K562 (cell line): ENCODE measurements around the gene ERO1B. TPM values are rescaled to one million over a fixed set of nuclear protein-coding genes. Genes with fewer than 3 reads are reported as not detected.
A peak's percentile ranks its signal among the peaks of the same experiment; 100 is the strongest.

Source experiments
- DPF2 ChIP-seq: fragments of 450-650 bp; IDR thresholded peaks from 2 replicates; pipeline ENCODE4 v1.6.1; 2016
- HNRNPLL ChIP-seq: fragments of 200-400 bp; formaldehyde crosslinking; IDR thresholded peaks from 2 replicates; pipeline ENCODE4 v1.6.1; 2017; ENCODE audit warnings: low read length, low read depth, mild to moderate bottlenecking; ENCODE audit not compliant: poor library complexity, severe bottlenecking
- IRF2 ChIP-seq: sonication (generic); formaldehyde crosslinking; IDR thresholded peaks from 2 replicates; pipeline ENCODE4 v1.8.1; 2022; ENCODE audit warnings: mild to moderate bottlenecking, missing genetic modification reagents
- KLF6 ChIP-seq: fragments of 250-450 bp; sonication (Bioruptor Pico); IDR thresholded peaks from 2 replicates; pipeline ENCODE4 v1.4.0; 2020; ENCODE audit warnings: mild to moderate bottlenecking, moderate library complexity, borderline replicate concordance
- NFXL1 ChIP-seq: fragments of 450-650 bp; formaldehyde crosslinking; IDR thresholded peaks from 2 replicates; pipeline ENCODE4 v1.4.0; 2021; ENCODE audit warnings: mild to moderate bottlenecking
- PCBP2 ChIP-seq: fragments of 200-400 bp; formaldehyde crosslinking; IDR thresholded peaks from 2 replicates; pipeline ENCODE4 v1.6.1; 2018; ENCODE audit warnings: low read length, low read depth, mild to moderate bottlenecking, moderate library complexity; ENCODE audit not compliant: poor library complexity, severe bottlenecking
- POLR2AphosphoS2 ChIP-seq: IDR thresholded peaks from 2 replicates; pipeline ENCODE4 v1.6.1; 2012; ENCODE audit warnings: low read length, improper control_type of control experiment
- STAG1 ChIP-seq: sonication (generic); formaldehyde crosslinking; IDR thresholded peaks from 2 replicates; pipeline ENCODE4 v1.5.0; 2020; ENCODE audit warnings: missing genetic modification reagents, borderline replicate concordance
- ZBTB7A ChIP-seq: IDR thresholded peaks from 2 replicates; pipeline ENCODE4 v1.6.1; 2011; ENCODE audit warnings: low read depth, mild to moderate bottlenecking, low read length, moderate library complexity, borderline replicate concordance; ENCODE audit not compliant: control insufficient read depth
- ZNF445 ChIP-seq: fragments of 250-450 bp; sonication (Bioruptor Pico); IDR thresholded peaks from 2 replicates; pipeline ENCODE4 v1.4.0; 2020; ENCODE audit warnings: low read depth, mild to moderate bottlenecking, moderate library complexity
- ZNF584 ChIP-seq: fragments of 200-800 bp; sonication (Bioruptor generic); IDR thresholded peaks from 2 replicates; pipeline ENCODE4 v1.6.1; 2016; ENCODE audit warnings: low read depth, mild to moderate bottlenecking, missing genetic modification characterization, missing compliant biosample characterization
- polyA plus RNA-seq, 8 experiments: library from polyadenylated mRNA; depleted of rRNA in 4 of 8; stranded (reverse) in 5 of 8; unstranded in 3 of 8; fragments of >200 nt; fragmentation: Nextera tagmentation in 2 of 8; fragmentation: Illumina TruSeq in 1 of 8; extraction: Ambion mirVana in 2 of 8; extraction: Trizol in 1 of 8; gene quantifications; 2 replicates each; pipeline versions ENCODE4 v1.2.1 to v1.2.3, GENCODE V29; 2011 to 2014; ENCODE audit warnings: inconsistent platforms in 1 of 8, missing spikeins in 1 of 8
- total RNA-seq, 7 experiments: library from RNA; depleted of rRNA in 6 of 7; stranded (reverse); fragments of >200 nt in 6 of 7; fragmentation: Illumina TruSeq in 2 of 7; extraction: Trizol in 2 of 7; gene quantifications; 2 replicates each; pipeline versions ENCODE4 v1.2.1 to v1.2.3, GENCODE V29; 2011 to 2021; ENCODE audit warnings: low replicate concordance in 1 of 7
- TF ChIP-seq, protein P1 (sequence below): fragments of 450-650 bp; IDR thresholded peaks from 2 replicates; pipeline ENCODE4 v1.6.1; 2017; ENCODE audit warnings: mild to moderate bottlenecking, moderate library complexity
- TF ChIP-seq, protein P2 (sequence below), 3 experiments: fragments of 200-800 bp in 1 of 3; fragments of 250-450 bp in 1 of 3; fragments of 450-650 bp in 1 of 3; sonication (Bioruptor Pico) in 1 of 3; sonication (Bioruptor generic) in 1 of 3; formaldehyde crosslinking in 1 of 3; IDR thresholded peaks; 2 replicates each; pipeline versions ENCODE4 v1.6.1 to v1.8.0; 2016 to 2022; ENCODE audit warnings: mild to moderate bottlenecking in 2 of 3, missing genetic modification characterization in 2 of 3, missing compliant biosample characterization in 1 of 3, moderate library complexity in 1 of 3
- TF ChIP-seq, protein P3 (sequence below), 2 experiments: fragments of 450-650 bp; conservative IDR thresholded peaks; 2 replicates each; pipeline ENCODE4 v1.6.1; 2017; ENCODE audit warnings: mild to moderate bottlenecking in 2 of 2, moderate library complexity in 2 of 2
- TF ChIP-seq, protein P4 (sequence below), 2 experiments: fragments of 150-350 bp in 1 of 2; IDR thresholded peaks; 2 replicates each; pipeline ENCODE4 v1.6.1; 2012 to 2016; ENCODE audit warnings: low read depth in 2 of 2, low read length in 2 of 2, mild to moderate bottlenecking in 1 of 2, moderate library complexity in 1 of 2

Gene ERO1B
- total and polyA plus RNA-seq, 9 of the 15 experiments (the other 6 are each of a cell fraction or from before 2014, with no cell fraction given) = 0.59 to 6.4 (median 4.2) TPM

DNA sequence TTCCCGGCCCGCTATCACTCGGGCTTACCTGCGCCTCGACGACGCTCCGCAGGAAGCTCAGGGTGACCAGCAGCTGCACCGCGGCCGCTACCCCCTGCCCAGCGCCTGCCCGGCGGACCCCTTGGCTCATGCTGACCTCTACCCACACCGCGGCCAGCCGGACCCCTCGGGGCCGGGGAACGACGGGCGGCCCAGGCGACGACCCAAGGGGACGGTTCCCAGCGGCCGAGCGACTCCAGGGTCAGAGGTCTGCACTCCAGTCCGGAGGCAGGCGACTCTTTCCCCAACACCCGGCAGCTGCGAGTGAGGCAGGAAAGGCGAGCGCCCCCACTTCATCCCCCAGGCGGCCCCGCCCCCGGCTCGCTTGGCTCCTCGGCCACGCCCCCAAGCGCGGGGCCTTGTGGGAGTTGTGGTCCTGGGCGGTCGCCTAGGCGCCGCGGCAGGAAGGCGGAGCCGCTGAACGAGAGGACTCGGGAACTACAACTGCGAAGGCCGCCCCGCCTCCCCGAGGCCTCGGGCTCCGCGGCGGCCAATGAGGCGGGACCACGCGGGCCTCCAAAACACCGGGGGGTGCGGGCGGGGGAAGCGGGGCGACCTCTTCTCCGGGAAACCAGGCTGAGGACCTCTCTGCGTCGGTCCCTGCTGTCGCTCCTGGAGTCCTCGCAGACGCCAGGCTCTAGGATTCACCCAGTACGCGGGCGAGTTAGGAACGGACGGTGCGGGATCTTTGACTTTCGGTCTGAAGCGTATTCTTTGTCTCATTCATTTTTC, at the start of gene ERO1B (continued):
- TF ChIP-seq, protein P1, sequence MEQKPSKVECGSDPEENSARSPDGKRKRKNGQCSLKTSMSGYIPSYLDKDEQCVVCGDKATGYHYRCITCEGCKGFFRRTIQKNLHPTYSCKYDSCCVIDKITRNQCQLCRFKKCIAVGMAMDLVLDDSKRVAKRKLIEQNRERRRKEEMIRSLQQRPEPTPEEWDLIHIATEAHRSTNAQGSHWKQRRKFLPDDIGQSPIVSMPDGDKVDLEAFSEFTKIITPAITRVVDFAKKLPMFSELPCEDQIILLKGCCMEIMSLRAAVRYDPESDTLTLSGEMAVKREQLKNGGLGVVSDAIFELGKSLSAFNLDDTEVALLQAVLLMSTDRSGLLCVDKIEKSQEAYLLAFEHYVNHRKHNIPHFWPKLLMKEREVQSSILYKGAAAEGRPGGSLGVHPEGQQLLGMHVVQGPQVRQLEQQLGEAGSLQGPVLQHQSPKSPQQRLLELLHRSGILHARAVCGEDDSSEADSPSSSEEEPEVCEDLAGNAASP = no peak
- TF ChIP-seq, protein P2, sequence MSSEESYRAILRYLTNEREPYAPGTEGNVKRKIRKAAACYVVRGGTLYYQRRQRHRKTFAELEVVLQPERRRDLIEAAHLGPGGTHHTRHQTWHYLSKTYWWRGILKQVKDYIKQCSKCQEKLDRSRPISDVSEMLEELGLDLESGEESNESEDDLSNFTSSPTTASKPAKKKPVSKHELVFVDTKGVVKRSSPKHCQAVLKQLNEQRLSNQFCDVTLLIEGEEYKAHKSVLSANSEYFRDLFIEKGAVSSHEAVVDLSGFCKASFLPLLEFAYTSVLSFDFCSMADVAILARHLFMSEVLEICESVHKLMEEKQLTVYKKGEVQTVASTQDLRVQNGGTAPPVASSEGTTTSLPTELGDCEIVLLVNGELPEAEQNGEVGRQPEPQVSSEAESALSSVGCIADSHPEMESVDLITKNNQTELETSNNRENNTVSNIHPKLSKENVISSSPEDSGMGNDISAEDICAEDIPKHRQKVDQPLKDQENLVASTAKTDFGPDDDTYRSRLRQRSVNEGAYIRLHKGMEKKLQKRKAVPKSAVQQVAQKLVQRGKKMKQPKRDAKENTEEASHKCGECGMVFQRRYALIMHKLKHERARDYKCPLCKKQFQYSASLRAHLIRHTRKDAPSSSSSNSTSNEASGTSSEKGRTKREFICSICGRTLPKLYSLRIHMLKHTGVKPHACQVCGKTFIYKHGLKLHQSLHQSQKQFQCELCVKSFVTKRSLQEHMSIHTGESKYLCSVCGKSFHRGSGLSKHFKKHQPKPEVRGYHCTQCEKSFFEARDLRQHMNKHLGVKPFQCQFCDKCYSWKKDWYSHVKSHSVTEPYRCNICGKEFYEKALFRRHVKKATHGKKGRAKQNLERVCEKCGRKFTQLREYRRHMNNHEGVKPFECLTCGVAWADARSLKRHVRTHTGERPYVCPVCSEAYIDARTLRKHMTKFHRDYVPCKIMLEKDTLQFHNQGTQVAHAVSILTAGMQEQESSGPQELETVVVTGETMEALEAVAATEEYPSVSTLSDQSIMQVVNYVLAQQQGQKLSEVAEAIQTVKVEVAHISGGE (CRISPR knock-in tag; IDR thresholded peaks at IDR 0.05) = peak in 1 of 3 experiments; percentile 78; a peak in 2 of 6 replicates
- TF ChIP-seq NFXL1 (CRISPR knock-in tag) (0 out of 2 replicates have a peak, but pooled peaks have one; percentile 42), KLF6 (no peak), PCBP2 (no peak), HNRNPLL (no peak), DPF2 (no peak), STAG1 (CRISPR knock-in tag) (no peak), ZNF445 (CRISPR knock-in tag) (no peak), ZNF584 (CRISPR knock-in tag) (no peak), IRF2 (no peak), ZBTB7A (peak; percentile 60; the same call in 1 of the 2 replicates), POLR2AphosphoS2 (no peak)
- TF ChIP-seq, protein P3, sequence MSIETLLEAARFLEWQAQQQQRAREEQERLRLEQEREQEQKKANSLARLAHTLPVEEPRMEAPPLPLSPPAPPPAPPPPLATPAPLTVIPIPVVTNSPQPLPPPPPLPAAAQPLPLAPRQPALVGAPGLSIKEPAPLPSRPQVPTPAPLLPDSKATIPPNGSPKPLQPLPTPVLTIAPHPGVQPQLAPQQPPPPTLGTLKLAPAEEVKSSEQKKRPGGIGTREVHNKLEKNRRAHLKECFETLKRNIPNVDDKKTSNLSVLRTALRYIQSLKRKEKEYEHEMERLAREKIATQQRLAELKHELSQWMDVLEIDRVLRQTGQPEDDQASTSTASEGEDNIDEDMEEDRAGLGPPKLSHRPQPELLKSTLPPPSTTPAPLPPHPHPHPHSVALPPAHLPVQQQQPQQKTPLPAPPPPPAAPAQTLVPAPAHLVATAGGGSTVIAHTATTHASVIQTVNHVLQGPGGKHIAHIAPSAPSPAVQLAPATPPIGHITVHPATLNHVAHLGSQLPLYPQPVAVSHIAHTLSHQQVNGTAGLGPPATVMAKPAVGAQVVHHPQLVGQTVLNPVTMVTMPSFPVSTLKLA (conservative IDR thresholded peaks at IDR 0.05) = peak; percentile 95 to 98
- TF ChIP-seq, protein P4, sequence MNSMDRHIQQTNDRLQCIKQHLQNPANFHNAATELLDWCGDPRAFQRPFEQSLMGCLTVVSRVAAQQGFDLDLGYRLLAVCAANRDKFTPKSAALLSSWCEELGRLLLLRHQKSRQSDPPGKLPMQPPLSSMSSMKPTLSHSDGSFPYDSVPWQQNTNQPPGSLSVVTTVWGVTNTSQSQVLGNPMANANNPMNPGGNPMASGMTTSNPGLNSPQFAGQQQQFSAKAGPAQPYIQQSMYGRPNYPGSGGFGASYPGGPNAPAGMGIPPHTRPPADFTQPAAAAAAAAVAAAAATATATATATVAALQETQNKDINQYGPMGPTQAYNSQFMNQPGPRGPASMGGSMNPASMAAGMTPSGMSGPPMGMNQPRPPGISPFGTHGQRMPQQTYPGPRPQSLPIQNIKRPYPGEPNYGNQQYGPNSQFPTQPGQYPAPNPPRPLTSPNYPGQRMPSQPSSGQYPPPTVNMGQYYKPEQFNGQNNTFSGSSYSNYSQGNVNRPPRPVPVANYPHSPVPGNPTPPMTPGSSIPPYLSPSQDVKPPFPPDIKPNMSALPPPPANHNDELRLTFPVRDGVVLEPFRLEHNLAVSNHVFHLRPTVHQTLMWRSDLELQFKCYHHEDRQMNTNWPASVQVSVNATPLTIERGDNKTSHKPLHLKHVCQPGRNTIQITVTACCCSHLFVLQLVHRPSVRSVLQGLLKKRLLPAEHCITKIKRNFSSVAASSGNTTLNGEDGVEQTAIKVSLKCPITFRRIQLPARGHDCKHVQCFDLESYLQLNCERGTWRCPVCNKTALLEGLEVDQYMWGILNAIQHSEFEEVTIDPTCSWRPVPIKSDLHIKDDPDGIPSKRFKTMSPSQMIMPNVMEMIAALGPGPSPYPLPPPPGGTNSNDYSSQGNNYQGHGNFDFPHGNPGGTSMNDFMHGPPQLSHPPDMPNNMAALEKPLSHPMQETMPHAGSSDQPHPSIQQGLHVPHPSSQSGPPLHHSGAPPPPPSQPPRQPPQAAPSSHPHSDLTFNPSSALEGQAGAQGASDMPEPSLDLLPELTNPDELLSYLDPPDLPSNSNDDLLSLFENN (IDR thresholded peaks at IDR 0.05; ENCODE audit: low read depth in 2 of 2, low read length in 2 of 2) = peak in 1 of 2 experiments; percentile 17; a peak in 1 of 4 replicates
